HG03575 (cell line): Measurements from ENCODE around the gene GSDME.
"Not testable (repeated sequence)": the region's sequence is repeated elsewhere in the genome, so short reads cannot be mapped to it uniquely, and the experiment has no call there.

Experiments used
- ATAC-seq: cut with Tn5 transposase; IDR thresholded peaks from one replicate; pipeline ENCODE4 v1.9.1; 2021; ENCODE audit not compliant: unreplicated experiment, insufficient number of reproducible peaks, low FRiP score; ENCODE audit errors: extremely low read depth

The GSDME gene

DNA sequence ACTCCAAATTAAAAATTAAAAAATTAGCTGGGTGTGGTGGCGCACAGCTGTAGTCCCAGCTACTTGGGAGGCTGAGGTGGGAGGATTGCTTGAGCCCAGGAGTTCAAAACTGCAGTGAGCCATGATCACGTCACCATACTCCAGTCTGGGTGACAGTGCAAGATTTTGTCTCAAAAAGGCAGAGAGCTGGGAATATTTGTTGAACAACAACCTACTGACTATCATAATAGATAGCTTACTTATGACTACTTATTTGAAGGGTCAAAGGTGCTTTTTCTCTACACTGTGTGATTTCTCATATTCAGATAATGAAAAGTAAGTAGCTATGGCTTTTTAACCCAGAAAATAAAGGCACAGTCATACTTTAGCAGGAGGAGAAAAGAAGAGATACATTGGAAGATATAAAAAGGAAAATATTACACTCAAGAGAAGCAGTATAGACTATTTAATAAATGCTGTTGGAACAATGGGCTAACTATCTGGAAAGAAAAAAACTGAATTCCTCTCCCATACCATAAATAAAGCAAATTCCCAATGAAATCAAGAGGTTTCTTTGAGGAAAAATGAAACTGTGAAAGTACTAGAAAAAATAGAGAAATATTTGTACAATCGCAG, 6.7 kb downstream of the GSDME start:
- ATAC-seq, result no peak

GRCh38 chr7:24748521-24748920, 8.7 kb downstream of the GSDME start:
- ATAC-seq, result no peak

DNA sequence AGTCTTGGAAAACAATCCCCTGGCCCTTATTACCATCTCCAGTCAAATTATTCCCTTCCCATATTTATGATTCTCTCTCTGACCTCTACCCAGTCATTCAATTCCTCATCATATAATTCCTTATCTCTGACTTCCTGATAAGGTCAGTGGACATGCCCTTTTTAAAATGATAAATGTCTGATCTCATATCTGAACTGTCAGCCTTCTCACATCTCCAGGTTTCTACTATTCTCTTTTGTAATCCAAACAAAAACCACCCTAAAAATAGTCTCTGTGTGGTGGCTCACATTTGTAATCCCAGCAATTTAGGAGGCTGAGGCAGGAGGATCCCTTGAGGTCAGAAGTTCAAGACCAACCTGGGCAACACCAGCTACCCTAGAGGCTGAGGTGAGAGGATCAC, 11.9 kb downstream of the GSDME start:
- ATAC-seq, result no peak

GRCh38 chr7:24743471-24743870, 13.8 kb downstream of the GSDME start:
- no peak for ATAC-seq

- ATAC-seq, result no peak
These were observed 14.6 kb downstream of the GSDME start for GRCh38 chr7:24742506-24743162.

DNA sequence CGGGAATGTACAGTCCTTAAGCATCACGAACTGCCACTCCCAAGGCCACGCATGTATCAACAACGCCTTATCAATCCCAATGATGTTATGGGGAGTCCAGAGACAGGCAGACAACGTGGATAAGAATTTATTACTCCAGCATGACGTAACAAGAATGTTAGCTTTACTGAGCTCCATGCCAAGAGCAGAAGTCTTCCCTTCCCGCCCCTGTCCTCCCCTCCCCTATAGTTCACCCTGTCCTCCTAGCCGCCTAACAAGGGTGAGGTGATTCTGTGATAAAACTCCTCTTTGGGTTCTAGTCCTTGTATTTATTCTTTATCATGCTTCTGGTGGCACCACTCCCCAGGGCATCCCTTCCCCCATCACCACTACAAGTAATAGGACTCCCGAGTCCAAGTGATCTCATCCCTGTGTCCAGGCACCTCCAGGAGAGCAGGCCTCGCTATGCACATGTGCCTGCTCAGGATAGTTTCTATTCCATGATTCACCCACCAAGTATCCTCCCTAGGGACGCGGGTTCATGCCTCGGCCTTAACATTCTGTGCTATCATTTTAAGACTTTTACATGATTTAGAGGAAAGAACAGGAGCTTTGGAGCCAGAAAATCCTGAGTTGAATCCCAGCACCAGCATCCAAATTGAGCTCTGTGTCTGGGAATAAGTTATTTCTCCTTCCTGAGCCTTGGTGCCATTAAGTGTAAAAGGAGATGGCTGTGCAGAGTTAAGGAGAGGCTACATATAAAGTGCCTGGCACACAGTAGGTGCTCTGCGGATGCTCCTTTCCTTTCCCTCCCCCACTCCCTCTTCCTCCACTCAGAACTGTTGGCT, 15.4 kb downstream of the GSDME start:
- no peak for ATAC-seq

DNA sequence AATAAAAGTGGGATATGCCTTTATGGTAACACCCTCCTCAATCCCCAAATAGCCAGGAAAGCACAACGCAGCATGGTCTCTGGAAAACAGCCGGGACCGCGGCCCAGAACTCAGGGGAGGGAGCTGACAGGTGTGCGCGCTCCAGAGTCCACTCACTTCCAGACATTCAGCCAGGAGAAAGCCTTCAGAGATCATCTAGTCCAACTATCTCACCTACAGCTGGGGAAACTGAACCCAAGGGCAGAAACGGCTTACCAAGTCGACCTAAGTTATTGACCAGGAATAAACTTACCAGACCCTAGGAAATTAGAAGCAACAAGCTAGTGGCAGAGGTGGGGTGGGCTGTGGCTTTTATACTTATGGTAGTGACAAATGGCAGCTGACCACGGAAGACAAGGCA, 16.4 kb downstream of the GSDME start:
- ATAC-seq, result no peak

- ATAC-seq, result no peak
These were observed 18.0 kb downstream of the GSDME start for GRCh38 chr7:24739306-24739705.

GRCh38 chr7:24738577-24738976, 18.7 kb downstream of the GSDME start:
- ATAC-seq, result no peak

GRCh38 chr7:24737281-24737680, 20.0 kb downstream of the GSDME start:
- no peak for ATAC-seq

GRCh38 chr7:24735594-24735993, 21.7 kb downstream of the GSDME start:
- ATAC-seq, result not testable (repeated sequence)

DNA sequence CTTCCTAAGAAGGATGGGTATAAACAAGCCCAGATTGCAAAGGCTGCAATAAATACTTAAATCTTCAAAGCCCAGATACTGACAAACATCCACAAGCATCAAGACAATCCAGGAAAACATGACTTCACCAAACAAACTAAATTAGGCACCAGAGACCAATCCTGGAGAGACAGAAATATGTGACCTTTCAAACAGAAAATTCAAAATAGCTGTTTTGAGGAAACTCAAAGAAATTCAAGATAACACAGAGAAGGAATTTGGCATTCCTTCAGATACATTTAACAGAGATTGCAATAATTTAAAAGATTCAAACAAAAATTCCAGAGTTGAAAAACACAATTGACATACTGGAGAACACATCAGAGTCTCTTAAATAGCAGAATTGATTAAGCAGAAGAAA, 23.0 kb downstream of the GSDME start:
- no peak for ATAC-seq

DNA sequence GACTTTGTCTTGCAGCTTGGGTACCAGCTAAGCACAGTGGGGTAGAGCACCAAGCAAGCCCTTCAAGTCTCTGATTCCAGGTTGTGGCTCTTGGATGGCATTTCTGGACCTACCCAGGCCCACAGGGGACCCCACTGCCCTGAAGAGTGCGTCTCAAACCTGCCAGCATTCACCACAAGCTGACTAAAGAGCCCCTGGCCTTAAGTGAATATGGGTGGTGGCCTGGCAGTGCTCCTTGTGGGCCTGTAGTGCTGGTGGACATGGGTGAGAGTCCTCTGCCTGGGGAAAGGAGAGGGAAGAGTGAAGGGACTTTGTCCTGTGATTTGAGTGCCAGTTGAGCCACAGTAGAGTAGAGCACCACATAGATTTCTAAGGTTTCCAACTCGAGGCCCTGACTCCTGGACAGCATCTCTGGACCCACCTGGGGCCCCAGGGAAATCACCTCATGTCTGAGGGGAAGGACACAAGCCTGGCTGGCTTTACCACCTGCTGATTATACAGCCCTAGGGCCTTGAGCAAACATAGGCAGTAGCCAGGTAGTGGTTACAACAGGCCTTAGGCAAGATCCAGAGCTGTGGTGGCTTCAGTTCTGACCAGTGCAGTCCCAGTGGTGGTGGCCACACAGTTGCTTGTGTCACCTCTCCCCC, 23.7 kb downstream of the GSDME start:
- no peak for ATAC-seq

GRCh38 chr7:24732646-24733413, 24.4 kb downstream of the GSDME start:
- no peak for ATAC-seq

DNA sequence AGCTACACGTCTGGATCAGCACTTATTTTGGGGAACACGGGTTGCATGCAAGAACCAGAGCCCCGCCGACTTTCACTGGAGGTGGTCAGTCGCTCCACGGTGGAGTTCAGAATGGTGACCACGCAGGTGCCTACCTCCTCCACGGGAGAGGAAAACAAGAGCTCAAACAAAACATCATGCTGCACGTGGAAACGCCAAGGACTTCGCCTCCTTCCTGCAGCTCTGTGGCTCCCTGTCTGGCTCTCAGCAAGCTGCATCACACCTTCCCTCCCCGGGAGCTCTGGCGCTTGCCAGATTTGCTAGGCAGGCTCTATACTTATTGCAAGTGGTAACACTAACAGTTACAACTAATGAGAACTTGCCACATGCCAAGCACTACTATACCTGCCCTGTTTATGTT, 26.0 kb downstream of the GSDME start:
- ATAC-seq, result no peak

- no peak for ATAC-seq
These were observed 27.3 kb downstream of the GSDME start for GRCh38 chr7:24730018-24730369.

GRCh38 chr7:24729365-24730017, 27.8 kb downstream of the GSDME start:
- no peak for ATAC-seq

- no peak for ATAC-seq
These were observed 28.5 kb downstream of the GSDME start for GRCh38 chr7:24728503-24729364.
